NCI-H1436 treated with DMSO at 0.1 percent for 48 hours (cell line): ENCODE data around the gene SLC50A1.

Experiments used
- DNase-seq: peaks from one replicate; lab custom pipeline; 2025; lab: John Stamatoyannopoulos, UW

Gene SLC50A1

GRCh38 chr1:155171836-155172731, 36.4 kb downstream of the SLC50A1 start:
- DNase-seq, result no peak

GRCh38 chr1:155172732-155173477, 37.3 kb downstream of the SLC50A1 start, which contains the start of gene KRTCAP2:
Gene KRTCAP2 (minus strand): TSS chr1:155173304. CDS start chr1:155173224, 80 bp downstream.
- peak; percentile 77 for DNase-seq

GRCh38 chr1:155173478-155174323, 38.0 kb downstream of the SLC50A1 start, which contains the start of gene TRIM46:
Gene TRIM46 (plus strand): TSS chr1:155173849. CDS start chr1:155173967, 118 bp downstream.
- DNase-seq, result peak; percentile 39

GRCh38 chr1:155174324-155175280, 39.0 kb downstream of the SLC50A1 start:
- no peak for DNase-seq

GRCh38 chr1:155175281-155175926, 39.8 kb downstream of the SLC50A1 start:
- no peak for DNase-seq

GRCh38 chr1:155175927-155176371, 40.3 kb downstream of the SLC50A1 start:
- no peak for DNase-seq

GRCh38 chr1:155176544-155177071, 41.0 kb downstream of the SLC50A1 start:
- DNase-seq, result peak; percentile 28

GRCh38 chr1:155177192-155177917, 41.7 kb downstream of the SLC50A1 start:
- DNase-seq, result no peak

GRCh38 chr1:155177918-155178281, 42.2 kb downstream of the SLC50A1 start:
- DNase-seq, result no peak

- DNase-seq, result no peak
Observed at GRCh38 chr1:155178441-155179111, 42.9 kb downstream of the SLC50A1 start.

GRCh38 chr1:155179112-155180031, 43.7 kb downstream of the SLC50A1 start:
- no peak for DNase-seq

GRCh38 chr1:155181371-155182051, 45.9 kb downstream of the SLC50A1 start:
- DNase-seq, result no peak

GRCh38 chr1:155182052-155182550, 46.4 kb downstream of the SLC50A1 start:
- no peak for DNase-seq

GRCh38 chr1:155183775-155184221, 48.1 kb downstream of the SLC50A1 start:
- DNase-seq, result no peak

GRCh38 chr1:155184351-155184811, 48.7 kb downstream of the SLC50A1 start:
- no peak for DNase-seq
